EH (cell line): ENCODE results near the gene RHOU.
"Not testable (repeated sequence)": the region's sequence is repeated elsewhere in the genome, so short reads cannot be mapped to it uniquely, and the experiment has no call there.

Experiments used
- DNase-seq: peaks from one replicate; pipeline ENCODE4 v3.0.0-alpha.2; 2015; ENCODE audit warnings: low read depth

RHOU gene

GRCh38 chr1:228734881-228735801 lies at the start of gene RHOU:
RHOU (plus strand) TSS chr1:228735479; CDS start chr1:228735743, 264 bp downstream.
- peak; percentile 60 for DNase-seq

- DNase-seq: no peak
These were observed 47.7 kb upstream of the RHOU start for GRCh38 chr1:228687587-228687986.

GRCh38 chr1:228689255-228689654 lies 46.0 kb upstream of the RHOU start:
- no peak for DNase-seq

- no peak for DNase-seq
These were observed 44.1 kb upstream of the RHOU start for GRCh38 chr1:228691211-228691610.

GRCh38 chr1:228691926-228692325 lies 43.4 kb upstream of the RHOU start:
- DNase-seq: peak; percentile 27

- not testable (repeated sequence) for DNase-seq
These were observed 40.8 kb upstream of the RHOU start for GRCh38 chr1:228694447-228694846.

- no peak for DNase-seq
These were observed 40.0 kb upstream of the RHOU start for GRCh38 chr1:228695015-228695955.

GRCh38 chr1:228697207-228698016 lies 37.9 kb upstream of the RHOU start:
- peak; percentile 39 for DNase-seq

GRCh38 chr1:228698017-228698329 lies 37.3 kb upstream of the RHOU start:
- DNase-seq: no peak

GRCh38 chr1:228702433-228702832 lies 32.8 kb upstream of the RHOU start:
- no peak for DNase-seq

- DNase-seq: no peak
These were observed 29.0 kb upstream of the RHOU start for GRCh38 chr1:228706305-228706704.

GRCh38 chr1:228717081-228717480 lies 18.2 kb upstream of the RHOU start:
- no peak for DNase-seq

GRCh38 chr1:228721407-228721806 lies 13.9 kb upstream of the RHOU start:
- no peak for DNase-seq

- DNase-seq: no peak
These were observed 12.0 kb upstream of the RHOU start for GRCh38 chr1:228723287-228723686.

GRCh38 chr1:228723921-228724320 lies 11.4 kb upstream of the RHOU start:
- no peak for DNase-seq

- DNase-seq: no peak
These were observed 10.1 kb upstream of the RHOU start for GRCh38 chr1:228725178-228725577.

- DNase-seq: no peak
These were observed 7.6 kb upstream of the RHOU start for GRCh38 chr1:228727681-228728171.

GRCh38 chr1:228732426-228732825 lies 2.9 kb upstream of the RHOU start:
- DNase-seq: no peak

GRCh38 chr1:228733576-228733975 lies 1.7 kb upstream of the RHOU start:
- DNase-seq: no peak

GRCh38 chr1:228735871-228736586 lies 750 bp downstream of the RHOU start:
- DNase-seq: peak; percentile 14

GRCh38 chr1:228736844-228737445 lies 1.7 kb downstream of the RHOU start:
- no peak for DNase-seq
